Chondrocyte (in vitro differentiated cells): ENCODE measurements around the gene FBXO42. TPM values are rescaled to one million over a fixed set of nuclear protein-coding genes. Genes with fewer than 3 reads are reported as not detected.
A peak's percentile ranks its signal among the peaks of the same experiment; 100 is the strongest.

Experiments used
- DNase-seq: peaks from one replicate; pipeline ENCODE4 v3.0.0; 2021; ENCODE audit warnings: mixed read lengths, low spot score
- H3K27ac Mint-ChIP-seq: one replicate; pipeline ENCODE4 v1.8.0; 2021; ENCODE audit warnings: mild to moderate bottlenecking, moderate library complexity, mixed read lengths; ENCODE audit not compliant: unreplicated experiment
- H3K27me3 Mint-ChIP-seq: 2 replicates; pipeline ENCODE4 v1.8.0; 2021; ENCODE audit warnings: low read depth, mixed read lengths
- H3K36me3 Mint-ChIP-seq: 2 replicates; pipeline ENCODE4 v1.8.0; 2021; ENCODE audit warnings: low read depth, mixed read lengths
- H3K4me1 Mint-ChIP-seq: 2 replicates; pipeline ENCODE4 v1.8.0; 2021; ENCODE audit warnings: low read depth, mild to moderate bottlenecking, mixed read lengths
- H3K4me3 Mint-ChIP-seq: one replicate; pipeline ENCODE4 v1.8.0; 2021; ENCODE audit warnings: mild to moderate bottlenecking, moderate library complexity, mixed read lengths; ENCODE audit not compliant: unreplicated experiment
- H3K9me3 Mint-ChIP-seq: 2 replicates; pipeline ENCODE4 v1.8.0; 2021; ENCODE audit warnings: low read depth, mixed read lengths
- CTCF ChIP-seq: fragments of 200-600 bp; sonication (generic); IDR thresholded peaks from 2 replicates; pipeline ENCODE4 v1.5.0; 2021; ENCODE audit warnings: antibody characterized with exemption, mild to moderate bottlenecking, moderate library complexity
- total RNA-seq: library from RNA; stranded (reverse); gene quantifications from 3 replicates; pipeline ENCODE4 v1.2.1, GENCODE V29; 2021

Gene FBXO42
- total RNA-seq, 1 donor from 2014 or later, result 20.9 TPM

DNA sequence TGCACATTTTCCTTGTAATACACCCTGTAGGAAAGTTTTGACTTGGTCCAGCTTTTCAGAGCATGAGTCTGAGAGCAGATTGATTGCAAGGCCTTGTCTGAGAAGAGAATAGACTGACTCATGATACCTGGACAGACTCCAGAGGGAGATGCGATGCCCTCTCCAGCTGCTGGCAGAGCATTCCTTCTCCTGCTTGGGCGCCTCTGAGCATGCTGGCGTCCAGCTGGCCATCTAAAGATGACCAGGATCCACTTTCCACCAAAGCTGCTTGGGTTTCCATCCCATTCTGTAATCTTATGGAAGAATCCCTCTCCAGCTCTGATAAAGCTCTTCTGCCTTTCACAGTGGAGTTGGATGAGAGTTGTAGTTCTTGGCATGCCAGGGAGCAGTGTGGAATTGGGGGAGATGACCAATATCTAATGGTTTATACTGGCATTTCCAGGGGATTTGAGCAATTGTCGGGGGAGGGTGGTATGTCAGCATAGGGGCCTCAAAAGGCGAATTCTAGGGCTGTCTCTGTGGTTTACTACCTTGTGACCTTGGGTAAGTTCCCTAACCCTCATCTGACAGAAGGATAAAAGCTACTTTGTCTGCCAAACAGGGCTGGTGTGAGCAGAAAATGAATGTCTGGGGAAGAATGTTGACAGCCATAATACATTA lies 34.3 kb upstream of the FBXO42 start:
- TF ChIP-seq CTCF, result no peak
- Mint-ChIP-seq H3K27ac (peak overlapping the region; percentile 75), H3K4me1 (peaks cover 51% of the 10 kb centered on the region), H3K9me3 (no peaks in the 10 kb centered on the region), H3K4me3 (no peak overlapping the region), H3K27me3 (no peaks in the 10 kb centered on the region), H3K36me3 (no peaks in the 10 kb centered on the region)
- DNase-seq, result no peak

GRCh38 chr1:16385659-16386453 lies 33.6 kb upstream of the FBXO42 start:
- H3K9me3 Mint-ChIP-seq, result no peaks in the 10 kb centered on the region
- no peak for TF ChIP-seq CTCF
- H3K36me3 Mint-ChIP-seq, result no peaks in the 10 kb centered on the region
- peak overlapping the region; percentile 75 for H3K27ac Mint-ChIP-seq
- H3K4me1 Mint-ChIP-seq, result peaks cover 43% of the 10 kb centered on the region
- H3K27me3 Mint-ChIP-seq, result no peaks in the 10 kb centered on the region
- H3K4me3 Mint-ChIP-seq, result no peak overlapping the region
- no peak for DNase-seq

GRCh38 chr1:16383888-16384287 lies 31.6 kb upstream of the FBXO42 start:
- Mint-ChIP-seq H3K36me3 (no peaks in the 10 kb centered on the region), H3K4me1 (peaks cover 40% of the 10 kb centered on the region), H3K27ac (peak overlapping the region; percentile 75), H3K4me3 (no peak overlapping the region), H3K27me3 (no peaks in the 10 kb centered on the region), H3K9me3 (no peaks in the 10 kb centered on the region)
- DNase-seq, result no peak
- no peak for TF ChIP-seq CTCF

GRCh38 chr1:16380868-16381267 lies 28.6 kb upstream of the FBXO42 start:
- DNase-seq, result no peak
- Mint-ChIP-seq H3K27ac (no peak overlapping the region), H3K4me1 (peaks cover 43% of the 10 kb centered on the region), H3K36me3 (no peaks in the 10 kb centered on the region), H3K4me3 (no peak overlapping the region), H3K27me3 (no peaks in the 10 kb centered on the region), H3K9me3 (no peaks in the 10 kb centered on the region)
- TF ChIP-seq CTCF, result no peak

- Mint-ChIP-seq H3K4me1 (peaks cover 45% of the 10 kb centered on the region), H3K27me3 (no peaks in the 10 kb centered on the region), H3K9me3 (no peaks in the 10 kb centered on the region), H3K4me3 (no peak overlapping the region), H3K27ac (peak overlapping the region; percentile 27), H3K36me3 (no peaks in the 10 kb centered on the region)
- DNase-seq, result no peak
- no peak for TF ChIP-seq CTCF
Measured at GRCh38 chr1:16378443-16378842, 26.2 kb upstream of the FBXO42 start.
